Panc1 (cell line): ENCODE results near the gene ELL3. TPM values are rescaled to one million over a fixed set of nuclear protein-coding genes. Genes with fewer than 3 reads are reported as not detected.

Experiments used
- ATAC-seq: fragments of 200-7000 bp; cut with Tn5 transposase; 2 replicates; pipeline ENCODE4 v1.9.1; 2020; ENCODE audit warnings: mild to moderate bottlenecking, moderate library complexity
- BruUV-seq: library from RNA; stranded (reverse); fragments of 400-500 nt; replicated peaks from 2 replicates; lab custom pipeline; 2021; lab: Mats Ljungman, UMichigan
- CTCF ChIA-PET: fragments of 300-600 bp; sonication (Branson Sonifier 250); formaldehyde crosslinking; loops from one replicate; lab custom pipeline; 2022; ENCODE audit warnings: antibody characterized with exemption; lab: Charles Lee
- POLR2A ChIA-PET: fragments of 300-600 bp; sonication (Branson Sonifier 250); formaldehyde crosslinking; loops from one replicate; lab custom pipeline; 2022; ENCODE audit warnings: antibody characterized with exemption; lab: Charles Lee
- DNase-seq: peaks from one replicate; pipeline ENCODE4 v3.0.0-alpha.2; 2010; ENCODE audit warnings: low read depth, low spot score
- H3K27ac ChIP-seq: 2 replicates; pipeline ENCODE4 v1.5.1; 2011; ENCODE audit warnings: mild to moderate bottlenecking, low read length, inconsistent platforms
- H3K27me3 ChIP-seq: fragments of 200-500 bp; sonication (Bioruptor generic); 2 replicates; pipeline ENCODE4 v1.6.0; 2014; ENCODE audit warnings: low read length, inconsistent platforms; ENCODE audit not compliant: control insufficient read depth, insufficient read depth
- H3K36me3 ChIP-seq: fragments of 200-500 bp; sonication (Bioruptor generic); 2 replicates; pipeline ENCODE4 v1.5.1; 2014; ENCODE audit warnings: inconsistent platforms, mild to moderate bottlenecking, low read length, moderate library complexity; ENCODE audit not compliant: control insufficient read depth, insufficient read depth
- H3K4me1 ChIP-seq: 2 replicates; pipeline ENCODE4 v1.5.1; 2011; ENCODE audit warnings: inconsistent platforms, mild to moderate bottlenecking, low read length, moderate library complexity; ENCODE audit not compliant: control insufficient read depth, insufficient read depth
- H3K4me3 ChIP-seq, 2 experiments: 2 replicates each; pipeline ENCODE4 v1.5.1; 2011 to 2012; ENCODE audit warnings: low read depth in 2 of 2, low read length in 2 of 2, mild to moderate bottlenecking in 2 of 2, inconsistent platforms in 1 of 2, moderate library complexity in 1 of 2
- H3K9me3 ChIP-seq: fragments of 200-500 bp; sonication (Bioruptor generic); 2 replicates; pipeline ENCODE4 v1.5.1; 2014; ENCODE audit warnings: low read depth, mild to moderate bottlenecking, inconsistent platforms, low read length, moderate library complexity; ENCODE audit not compliant: control insufficient read depth, insufficient read depth
- POLR2AphosphoS5 ChIP-seq: IDR thresholded peaks from 2 replicates; pipeline ENCODE4 v1.6.1; 2012; ENCODE audit warnings: mild to moderate bottlenecking, low read depth, low read length, moderate library complexity
- SIN3A ChIP-seq: IDR thresholded peaks from 2 replicates; pipeline ENCODE4 v1.6.1; 2012; ENCODE audit warnings: low read depth, mild to moderate bottlenecking, low read length, moderate library complexity, borderline replicate concordance; ENCODE audit not compliant: insufficient read depth
- TCF7L2 ChIP-seq: IDR thresholded peaks from 2 replicates; pipeline ENCODE4 v1.6.1; 2011; ENCODE audit warnings: mild to moderate bottlenecking, low read depth, low read length, inconsistent platforms
- in situ Hi-C: cut with HindIII; loops from 2 replicates; pipeline ENCODE4 v1.10.0; 2016; ENCODE audit warnings: low sequenced_read_pairs, low pct_unique_long_range_greater_than_20kb
- intact Hi-C: fragments of 100-400 bp; cut with micrococcal nuclease; formaldehyde crosslinking; loops from one replicate; pipeline ENCODE4 v1.10.0; 2022; ENCODE audit not compliant: unreplicated experiment
- microRNA-seq: library from miRNA; unstranded; fragments of <30 nt; microRNA quantifications from one replicate; pipeline ENCODE4 v1.1.0, GENCODE V29; 2020; ENCODE audit not compliant: unreplicated experiment
- total RNA-seq: library from RNA; stranded (reverse); gene quantifications from one replicate; pipeline ENCODE4 v1.2.1, GENCODE V29; 2021; ENCODE audit not compliant: unreplicated experiment
- TF ChIP-seq, protein P1 (sequence below): fragments of 450-650 bp; IDR thresholded peaks from 2 replicates; pipeline ENCODE4 v1.5.1; 2017; ENCODE audit warnings: mild to moderate bottlenecking
- TF ChIP-seq, protein P2 (sequence below), 2 experiments: IDR thresholded peaks; 2 replicates each; pipeline ENCODE4 v1.6.1; 2011 to 2012; ENCODE audit warnings: low read depth in 2 of 2, control low read depth in 1 of 2, low read length in 1 of 2, mild to moderate bottlenecking in 1 of 2, moderate library complexity in 1 of 2; ENCODE audit not compliant: insufficient read depth in 1 of 2

The ELL3 gene
- total RNA-seq, 1 experiment from 2014 or later, result 6.8 TPM

DNA sequence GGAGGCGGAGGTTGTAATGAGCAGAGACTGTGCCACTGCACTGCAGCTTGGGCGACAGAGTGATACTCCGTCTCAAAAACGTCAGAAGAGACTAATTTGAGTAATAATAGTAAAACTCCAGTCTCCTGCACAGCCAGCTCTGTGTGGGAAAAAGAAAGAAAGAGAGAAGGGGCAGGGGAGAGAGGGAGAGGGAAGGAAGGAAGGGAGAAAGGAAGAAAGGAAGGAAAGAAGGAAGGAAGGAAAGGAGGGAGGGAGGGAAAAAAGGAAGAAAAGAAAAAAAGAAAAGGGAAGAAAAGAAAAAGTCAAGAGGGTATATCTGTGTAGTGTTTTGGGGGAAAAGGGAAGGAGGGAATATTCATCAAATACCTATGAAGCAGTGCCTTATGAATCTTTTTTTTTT is 53.6 kb downstream of the ELL3 start:
- Histone ChIP-seq H3K9me3 (no peaks in the 10 kb centered on the region), H3K27me3 (no peaks in the 10 kb centered on the region; the same call in 1 of the 2 replicates), H3K36me3 (no peaks in the 10 kb centered on the region), H3K4me3 (no peak overlapping the region), H3K27ac (no peak overlapping the region), H3K4me1 (no peaks in the 10 kb centered on the region)
- CTCF ChIA-PET, result interaction anchor here (0.6 kb wide), 2 partner anchors 9 to 63 kb away, joined by 5 to 6 read pairs; no protein-coding TSS in a partner anchor
- no peak for ATAC-seq
- BruUV-seq, result no TSS peak
- in situ Hi-C loops (no loop called here), intact Hi-C loops (no loop called here)
- TF ChIP-seq, protein P1, sequence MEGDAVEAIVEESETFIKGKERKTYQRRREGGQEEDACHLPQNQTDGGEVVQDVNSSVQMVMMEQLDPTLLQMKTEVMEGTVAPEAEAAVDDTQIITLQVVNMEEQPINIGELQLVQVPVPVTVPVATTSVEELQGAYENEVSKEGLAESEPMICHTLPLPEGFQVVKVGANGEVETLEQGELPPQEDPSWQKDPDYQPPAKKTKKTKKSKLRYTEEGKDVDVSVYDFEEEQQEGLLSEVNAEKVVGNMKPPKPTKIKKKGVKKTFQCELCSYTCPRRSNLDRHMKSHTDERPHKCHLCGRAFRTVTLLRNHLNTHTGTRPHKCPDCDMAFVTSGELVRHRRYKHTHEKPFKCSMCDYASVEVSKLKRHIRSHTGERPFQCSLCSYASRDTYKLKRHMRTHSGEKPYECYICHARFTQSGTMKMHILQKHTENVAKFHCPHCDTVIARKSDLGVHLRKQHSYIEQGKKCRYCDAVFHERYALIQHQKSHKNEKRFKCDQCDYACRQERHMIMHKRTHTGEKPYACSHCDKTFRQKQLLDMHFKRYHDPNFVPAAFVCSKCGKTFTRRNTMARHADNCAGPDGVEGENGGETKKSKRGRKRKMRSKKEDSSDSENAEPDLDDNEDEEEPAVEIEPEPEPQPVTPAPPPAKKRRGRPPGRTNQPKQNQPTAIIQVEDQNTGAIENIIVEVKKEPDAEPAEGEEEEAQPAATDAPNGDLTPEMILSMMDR, result no peak
- TF ChIP-seq TCF7L2 (no peak), SIN3A (no peak), POLR2AphosphoS5 (no peak)
- TF ChIP-seq, protein P2, sequence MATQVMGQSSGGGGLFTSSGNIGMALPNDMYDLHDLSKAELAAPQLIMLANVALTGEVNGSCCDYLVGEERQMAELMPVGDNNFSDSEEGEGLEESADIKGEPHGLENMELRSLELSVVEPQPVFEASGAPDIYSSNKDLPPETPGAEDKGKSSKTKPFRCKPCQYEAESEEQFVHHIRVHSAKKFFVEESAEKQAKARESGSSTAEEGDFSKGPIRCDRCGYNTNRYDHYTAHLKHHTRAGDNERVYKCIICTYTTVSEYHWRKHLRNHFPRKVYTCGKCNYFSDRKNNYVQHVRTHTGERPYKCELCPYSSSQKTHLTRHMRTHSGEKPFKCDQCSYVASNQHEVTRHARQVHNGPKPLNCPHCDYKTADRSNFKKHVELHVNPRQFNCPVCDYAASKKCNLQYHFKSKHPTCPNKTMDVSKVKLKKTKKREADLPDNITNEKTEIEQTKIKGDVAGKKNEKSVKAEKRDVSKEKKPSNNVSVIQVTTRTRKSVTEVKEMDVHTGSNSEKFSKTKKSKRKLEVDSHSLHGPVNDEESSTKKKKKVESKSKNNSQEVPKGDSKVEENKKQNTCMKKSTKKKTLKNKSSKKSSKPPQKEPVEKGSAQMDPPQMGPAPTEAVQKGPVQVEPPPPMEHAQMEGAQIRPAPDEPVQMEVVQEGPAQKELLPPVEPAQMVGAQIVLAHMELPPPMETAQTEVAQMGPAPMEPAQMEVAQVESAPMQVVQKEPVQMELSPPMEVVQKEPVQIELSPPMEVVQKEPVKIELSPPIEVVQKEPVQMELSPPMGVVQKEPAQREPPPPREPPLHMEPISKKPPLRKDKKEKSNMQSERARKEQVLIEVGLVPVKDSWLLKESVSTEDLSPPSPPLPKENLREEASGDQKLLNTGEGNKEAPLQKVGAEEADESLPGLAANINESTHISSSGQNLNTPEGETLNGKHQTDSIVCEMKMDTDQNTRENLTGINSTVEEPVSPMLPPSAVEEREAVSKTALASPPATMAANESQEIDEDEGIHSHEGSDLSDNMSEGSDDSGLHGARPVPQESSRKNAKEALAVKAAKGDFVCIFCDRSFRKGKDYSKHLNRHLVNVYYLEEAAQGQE (IDR thresholded peaks at IDR 0.05; ENCODE audit: insufficient read depth in 1 of 2, low read depth in 2 of 2, low read length in 1 of 2), result no peak
- POLR2A ChIA-PET, result no interaction called here
- DNase-seq, result no peak

Small RNA genes within 50 kb of the gene (microRNA-seq; reads per million reads assigned to microRNA genes)
- gene MIR1282, result not detected

Other genes starting within 250 kb of the ELL3 start
- gene PPIP5K1, start 186.8 kb downstream of the ELL3 start, total RNA-seq, result 56.6 TPM
- gene CKMT1B, start 182.9 kb downstream of the ELL3 start, total RNA-seq, result 2.4 TPM
- gene STRC, start 158.2 kb downstream of the ELL3 start, total RNA-seq, result not detected
- 3.5 TPM for gene CATSPER2, start 128.1 kb downstream of the ELL3 start, total RNA-seq
- gene CKMT1A, start 83.1 kb downstream of the ELL3 start, total RNA-seq, result 4.6 TPM
- gene PDIA3, start 30.5 kb downstream of the ELL3 start, total RNA-seq, result 538 TPM
- 1,303 TPM for gene SERF2, start 15.4 kb upstream of the ELL3 start, total RNA-seq
- gene SERINC4, start 23.3 kb upstream of the ELL3 start, total RNA-seq, result not detected
- gene HYPK, start 23.6 kb upstream of the ELL3 start, total RNA-seq, result 24.8 TPM
- gene MFAP1, start 47.7 kb upstream of the ELL3 start, total RNA-seq, result 29.7 TPM
- 40.0 TPM for gene WDR76, start 50.0 kb upstream of the ELL3 start, total RNA-seq